Tibial artery (tissue), 4 donors: Measurements from ENCODE around the gene NOG.

Experiments
- DNase-seq, 2 donors: peaks; one replicate each; pipeline ENCODE4 v3.0.0-alpha.2; 2019
- H3K27ac ChIP-seq, 2 donors: fragments of 200-600 bp; sonication (generic) in 1 of 2; 1 replicate in 1 of 2; 2 replicates in 1 of 2; pipeline ENCODE4 v1.5.1; 2018 to 2019; ENCODE audit warnings: mild to moderate bottlenecking in 1 of 2
- H3K27me3 ChIP-seq, 2 donors: fragments of 200-600 bp; sonication (generic) in 1 of 2; one replicate each; pipeline versions ENCODE4 v1.5.1 to v1.6.0; 2016 to 2019
- H3K36me3 ChIP-seq, 3 donors: fragments of 200-600 bp; sonication (generic) in 2 of 3; one replicate each; pipeline ENCODE4 v1.5.1; 2016 to 2019; ENCODE audit warnings: mild to moderate bottlenecking in 2 of 3
- H3K4me1 ChIP-seq, 4 donors: fragments of 200-600 bp; sonication (generic) in 2 of 4; 1 replicate in 3 of 4; 2 replicates in 1 of 4; pipeline ENCODE4 v1.5.1; 2016 to 2019
- H3K4me3 ChIP-seq, 2 donors: fragments of 200-600 bp; sonication (generic) in 1 of 2; 1 replicate in 1 of 2; 2 replicates in 1 of 2; pipeline ENCODE4 v1.5.1; 2018 to 2019; ENCODE audit warnings: mild to moderate bottlenecking in 2 of 2
- H3K9me3 ChIP-seq, 3 donors: fragments of 200-600 bp; sonication (generic) in 1 of 3; one replicate each; pipeline ENCODE4 v1.5.1; 2016 to 2019
- CTCF ChIP-seq, 2 experiments: fragments of 200-600 bp in 1 of 2; fragments of 450-650 bp in 1 of 2; IDR thresholded peaks; one replicate each; pipeline ENCODE4 v1.5.1; 2017 to 2019; ENCODE audit warnings: antibody characterized with exemption in 2 of 2, mild to moderate bottlenecking in 1 of 2, moderate library complexity in 1 of 2
- intact Hi-C: fragments of 100-400 bp; cut with DNase I; formaldehyde crosslinking; loops from one replicate; pipeline ENCODE4 v1.15.0; 2023; ENCODE audit warnings: low total_unique reads

NOG gene

GRCh38 chr17:56557682-56558081 lies 35.8 kb upstream of the NOG start:
- no peak overlapping the region for H3K27ac ChIP-seq
- no peaks in the 10 kb centered on the region for H3K36me3 ChIP-seq
- TF ChIP-seq CTCF (IDR thresholded peaks at IDR 0.05): no peak
- no peak overlapping the region for H3K4me3 ChIP-seq
- no peaks in the 10 kb centered on the region for H3K4me1 ChIP-seq
- no peaks in the 10 kb centered on the region for H3K27me3 ChIP-seq
- no peak for DNase-seq
- intact Hi-C loops: no loop called here
- H3K9me3 ChIP-seq: no peaks in the 10 kb centered on the region

- Histone ChIP-seq H3K27ac (no peak overlapping the region), H3K27me3 (no peaks in the 10 kb centered on the region), H3K4me1 (no peaks in the 10 kb centered on the region), H3K4me3 (no peak overlapping the region), H3K36me3 (no peaks in the 10 kb centered on the region), H3K9me3 (no peaks in the 10 kb centered on the region)
- DNase-seq: peak in 1 of 2 donors; percentile 20
- intact Hi-C loops: no loop called here
- TF ChIP-seq CTCF (IDR thresholded peaks at IDR 0.05): no peak
Measured at GRCh38 chr17:56558088-56558487, 35.4 kb upstream of the NOG start.

- no peaks in the 10 kb centered on the region for H3K9me3 ChIP-seq
- peaks cover 0 to 8% of the 10 kb centered on the region in 2 donors for H3K27me3 ChIP-seq
- no peak overlapping the region for H3K4me3 ChIP-seq
- no peaks in the 10 kb centered on the region for H3K36me3 ChIP-seq
- no peak for DNase-seq
- H3K27ac ChIP-seq: no peak overlapping the region
- no peaks in the 10 kb centered on the region for H3K4me1 ChIP-seq
- TF ChIP-seq CTCF (IDR thresholded peaks at IDR 0.05): no peak
- intact Hi-C loops: no loop called here
Measured at GRCh38 chr17:56570199-56570598, 23.3 kb upstream of the NOG start.

GRCh38 chr17:56571456-56571855 lies 22.0 kb upstream of the NOG start:
- no peaks in the 10 kb centered on the region for H3K4me1 ChIP-seq
- DNase-seq: no peak
- H3K9me3 ChIP-seq: no peaks in the 10 kb centered on the region
- intact Hi-C loops: no loop called here
- no peaks in the 10 kb centered on the region for H3K36me3 ChIP-seq
- H3K4me3 ChIP-seq: no peak overlapping the region
- peaks cover 0 to 10% of the 10 kb centered on the region in 2 donors for H3K27me3 ChIP-seq
- no peak for TF ChIP-seq CTCF (IDR thresholded peaks at IDR 0.05)
- H3K27ac ChIP-seq: no peak overlapping the region

- intact Hi-C loops: no loop called here
- no peak for DNase-seq
- TF ChIP-seq CTCF (IDR thresholded peaks at IDR 0.05): no peak
- H3K27me3 ChIP-seq: peaks cover 0 to 36% of the 10 kb centered on the region in 2 donors
- H3K9me3 ChIP-seq: no peaks in the 10 kb centered on the region
- no peak overlapping the region for H3K4me3 ChIP-seq
- no peaks in the 10 kb centered on the region for H3K4me1 ChIP-seq
- no peak overlapping the region for H3K27ac ChIP-seq
- H3K36me3 ChIP-seq: no peaks in the 10 kb centered on the region
Measured at GRCh38 chr17:56577190-56577842, 16.2 kb upstream of the NOG start.

- Histone ChIP-seq H3K27me3 (peaks cover 0 to 40% of the 10 kb centered on the region in 2 donors), H3K36me3 (no peaks in the 10 kb centered on the region), H3K4me3 (no peak overlapping the region), H3K9me3 (no peaks in the 10 kb centered on the region), H3K27ac (no peak overlapping the region), H3K4me1 (no peaks in the 10 kb centered on the region)
- no peak for TF ChIP-seq CTCF (IDR thresholded peaks at IDR 0.05)
- intact Hi-C loops: no loop called here
- DNase-seq: no peak
Measured at GRCh38 chr17:56577843-56578204, 15.7 kb upstream of the NOG start.
